ENCODE measurements around the gene XRN1.

GRCh38 chr3:142276781-142277180 lies 171.1 kb downstream of the XRN1 start:
- no peak for TF ChIP-seq CTCF (conservative IDR thresholded peaks at IDR 0.05)
- TF ChIP-seq ZFX (IDR thresholded peaks at IDR 0.05): no peak
